T-cell (primary cell): ENCODE data around the gene KRTAP10-12. TPM values are rescaled to one million over a fixed set of nuclear protein-coding genes. Genes with fewer than 3 reads are reported as not detected.

Experiments used
- ATAC-seq, 4 experiments: fragments of 200-7000 bp in 3 of 4; fragments of 150-1000 bp in 1 of 4; cut with Tn5 transposase; replicated peaks in 1 of 4; 1 replicate in 3 of 4; 2 replicates in 1 of 4; pipeline ENCODE4 v1.10.0; 2021; ENCODE audit warnings: moderate library complexity in 3 of 4, mild to moderate bottlenecking in 2 of 4, moderate number of reproducible peaks in 1 of 4
- CTCF ChIA-PET, 2 donors: fragments of 300-600 bp; sonication (Branson Sonifier 250); formaldehyde crosslinking; loops; one replicate each; lab custom pipeline; 2022; ENCODE audit warnings: antibody characterized with exemption in 2 of 2; lab: Charles Lee
- POLR2A ChIA-PET, 2 donors: fragments of 300-600 bp; sonication (Branson Sonifier 250); formaldehyde crosslinking; loops; one replicate each; lab custom pipeline; 2022; ENCODE audit warnings: antibody characterized with exemption in 2 of 2; lab: Charles Lee
- DNase-seq, 35 experiments: peaks; one replicate each; pipeline versions ENCODE4 v3.0.0 to v3.0.0-alpha.2; 2013 to 2023
- H3K27ac ChIP-seq: one replicate; pipeline ENCODE4 v1.5.1; 2013; ENCODE audit warnings: low read length
- H3K27me3 ChIP-seq, 2 experiments: replicated peaks in 1 of 2; 1 replicate in 1 of 2; 2 replicates in 1 of 2; pipeline versions ENCODE4 v1.6.1 to v1.7.0; 2013; ENCODE audit warnings: low read length in 1 of 2, mixed read lengths in 1 of 2; ENCODE audit not compliant: control insufficient read depth in 2 of 2, insufficient read depth in 2 of 2; ENCODE audit errors: extremely low read depth in 1 of 2
- H3K36me3 ChIP-seq, 2 donors: 1 replicate in 1 of 2; 2 replicates in 1 of 2; pipeline versions ENCODE4 v1.6.1 to v1.7.0; 2013; ENCODE audit warnings: low read length in 1 of 2; ENCODE audit not compliant: control insufficient read depth in 2 of 2, insufficient read depth in 1 of 2; ENCODE audit errors: extremely low read depth in 1 of 2
- H3K4me1 ChIP-seq, 2 experiments: 1 replicate in 1 of 2; 2 replicates in 1 of 2; pipeline versions ENCODE4 v1.6.1 to v1.7.0; 2013; ENCODE audit warnings: low read length in 2 of 2, mixed read lengths in 1 of 2; ENCODE audit not compliant: insufficient read depth in 2 of 2, control insufficient read depth in 1 of 2; ENCODE audit errors: extremely low read depth in 1 of 2
- H3K4me3 ChIP-seq, 2 donors: 1 replicate in 1 of 2; 2 replicates in 1 of 2; pipeline versions ENCODE4 v1.5.1 to v1.7.0; 2013; ENCODE audit warnings: mild to moderate bottlenecking in 2 of 2, low read length in 1 of 2, moderate library complexity in 1 of 2; ENCODE audit not compliant: control insufficient read depth in 1 of 2; ENCODE audit errors: extremely low read depth in 1 of 2
- H3K9me3 ChIP-seq: 2 replicates; pipeline ENCODE4 v1.7.0; 2013
- H3K27ac Mint-ChIP-seq, 2 donors: one replicate each; pipeline ENCODE4 v1.8.0; 2020 to 2021; ENCODE audit warnings: mild to moderate bottlenecking in 2 of 2, mixed read lengths in 2 of 2
- H3K27me3 Mint-ChIP-seq, 2 donors: one replicate each; pipeline ENCODE4 v1.8.0; 2021 to 2022; ENCODE audit warnings: mixed read lengths in 2 of 2
- H3K36me3 Mint-ChIP-seq: one replicate; pipeline ENCODE4 v1.8.0; 2021; ENCODE audit warnings: mixed read lengths
- H3K4me1 Mint-ChIP-seq, 3 donors: one replicate each; pipeline ENCODE4 v1.8.0; 2020 to 2022; ENCODE audit warnings: mixed read lengths in 3 of 3, mild to moderate bottlenecking in 1 of 3
- H3K4me3 Mint-ChIP-seq, 3 donors: one replicate each; pipeline ENCODE4 v1.8.0; 2020 to 2022; ENCODE audit warnings: mild to moderate bottlenecking in 3 of 3, mixed read lengths in 3 of 3, moderate library complexity in 3 of 3
- H3K9me3 Mint-ChIP-seq, 3 donors: one replicate each; pipeline ENCODE4 v1.8.0; 2020 to 2022; ENCODE audit warnings: mixed read lengths in 3 of 3
- WGBS: methylation state at CpG from one replicate; pipeline ENCODE4 v1.1.5; 2013; ENCODE audit warnings: missing lambda C conversion rate; ENCODE audit not compliant: insufficient coverage; 5-methylcytosine and 5-hydroxymethylcytosine counted together
- total RNA-seq, 35 experiments: library from RNA in 6 of 35; stranded (reverse) in 6 of 35; fragments of 120-200 nt in 1 of 35; gene quantifications; one replicate each; pipeline versions ENCODE4 v1.2.1 to v1.2.4 and lab custom pipeline; 2013 to 2026

The KRTAP10-12 gene
- total RNA-seq, 5 donors from 2014 or later (not counting 1 experiment from before 2014, with no cell fraction given) = not detected

DNA sequence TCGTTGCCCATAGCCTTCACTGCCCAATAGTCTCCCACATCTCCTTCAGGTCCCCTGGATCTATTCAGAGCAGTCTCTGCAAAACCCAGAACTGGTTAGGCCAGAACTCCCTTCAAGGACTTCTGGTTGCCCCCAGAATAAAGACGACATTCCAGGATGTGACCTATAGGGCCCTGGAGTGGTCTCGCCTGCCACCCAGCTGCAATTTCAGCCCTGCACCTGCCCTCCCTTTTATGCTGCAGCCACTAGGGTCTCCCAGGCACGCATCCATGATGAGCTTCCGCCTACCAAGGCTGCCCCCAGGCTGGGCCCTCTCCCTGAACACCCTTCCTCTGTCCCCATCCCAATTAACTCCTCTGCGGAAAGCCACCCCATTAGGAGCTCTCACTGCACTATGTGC lies 21.6 kb downstream of the KRTAP10-12 start:
- POLR2A ChIA-PET = no interaction called here
- Histone ChIP-seq H3K9me3 (no peaks in the 10 kb centered on the region), H3K27ac (no peak overlapping the region), H3K4me1 (peaks cover 0 to 11% of the 10 kb centered on the region in 2 experiments), H3K4me3 (no peak overlapping the region), H3K27me3 (peaks cover 17 to 47% of the 10 kb centered on the region in 2 experiments), H3K36me3 (no peaks in the 10 kb centered on the region)
- H3K36me3 Mint-ChIP-seq = peaks cover 4% of the 10 kb centered on the region
- peaks cover 0 to 5% (median 3%) of the 10 kb centered on the region in 3 donors for H3K9me3 Mint-ChIP-seq
- peaks cover 38 to 52% of the 10 kb centered on the region in 2 donors for H3K27me3 Mint-ChIP-seq
- H3K27ac Mint-ChIP-seq = no peak overlapping the region
- peaks cover 14 to 17% (median 16%) of the 10 kb centered on the region in 3 donors for H3K4me1 Mint-ChIP-seq
- no peak overlapping the region for H3K4me3 Mint-ChIP-seq
- CTCF ChIA-PET = no interaction called here
- ATAC-seq = no peak
- DNase-seq = peak in 1 of 35 experiments; percentile 11
- WGBS = 42% methylated on average over 3 of the region's 6 CpGs

DNA sequence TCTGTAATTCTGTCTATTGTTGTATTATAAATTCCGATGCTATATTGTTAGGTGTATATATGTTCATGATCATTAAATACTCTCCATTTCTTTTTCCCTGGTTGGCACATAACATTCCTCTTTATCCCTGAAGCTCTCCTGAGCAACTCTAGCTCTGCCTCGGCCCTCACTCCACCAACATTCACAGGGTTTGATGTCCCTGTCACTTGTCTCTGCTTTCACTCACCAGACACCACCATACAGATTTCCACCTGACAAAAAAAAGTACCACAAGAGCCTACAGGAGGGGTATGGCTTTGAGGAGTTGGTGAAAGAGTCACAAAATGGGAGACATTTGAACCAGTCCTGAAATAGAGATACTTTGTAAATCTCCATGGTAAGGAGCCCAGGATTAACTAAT lies 23.2 kb downstream of the KRTAP10-12 start:
- DNase-seq (no peak), ATAC-seq (no peak)
- Histone ChIP-seq H3K4me1 (peaks cover 0 to 17% of the 10 kb centered on the region in 2 experiments), H3K9me3 (no peaks in the 10 kb centered on the region), H3K27ac (no peak overlapping the region), H3K27me3 (peaks cover 7 to 48% of the 10 kb centered on the region in 2 experiments), H3K4me3 (no peak overlapping the region), H3K36me3 (no peaks in the 10 kb centered on the region)
- ChIA-PET CTCF (interaction anchor here in 1 of 2 donors (0.6 kb wide), 1 partner anchor 62 kb away, joined by 3 read pairs; the partner anchor contains the start of gene KRTAP12-3), POLR2A (no interaction called here)
- H3K36me3 Mint-ChIP-seq = peaks cover 4% of the 10 kb centered on the region
- H3K9me3 Mint-ChIP-seq = peaks cover 0 to 5% (median 3%) of the 10 kb centered on the region in 3 donors
- 20% methylated on average over 1 of the region's 2 CpGs for WGBS
- no peak overlapping the region for H3K4me3 Mint-ChIP-seq
- no peak overlapping the region for H3K27ac Mint-ChIP-seq
- peaks cover 24 to 47% of the 10 kb centered on the region in 2 donors for H3K27me3 Mint-ChIP-seq
- H3K4me1 Mint-ChIP-seq = peaks cover 11 to 14% (median 13%) of the 10 kb centered on the region in 3 donors

DNA sequence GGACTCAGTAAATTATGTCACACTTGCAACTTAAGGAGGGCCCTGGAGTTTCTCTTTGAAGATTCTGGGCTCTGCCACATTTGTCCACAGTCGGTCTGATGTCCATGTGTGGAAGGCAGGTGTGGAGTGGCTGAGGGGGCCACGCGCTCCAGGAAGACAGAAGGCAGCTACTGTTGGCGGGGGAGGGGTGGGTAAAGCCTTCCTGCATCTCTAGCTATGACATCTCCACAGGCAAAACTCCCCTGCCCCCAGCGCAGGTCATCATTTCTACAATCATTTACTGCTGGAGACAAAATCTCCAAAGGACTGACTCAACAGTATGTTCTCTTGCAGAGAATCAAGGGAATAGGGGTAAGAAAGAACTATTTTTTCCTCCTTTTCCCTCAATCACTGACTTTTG lies 25.8 kb downstream of the KRTAP10-12 start:
- Histone ChIP-seq H3K4me1 (peaks cover 0 to 17% of the 10 kb centered on the region in 2 experiments), H3K27ac (no peak overlapping the region), H3K36me3 (no peaks in the 10 kb centered on the region), H3K9me3 (no peaks in the 10 kb centered on the region), H3K4me3 (no peak overlapping the region), H3K27me3 (peaks cover 4 to 63% of the 10 kb centered on the region in 2 experiments)
- DNase-seq (no peak), ATAC-seq (no peak)
- peak overlapping the region in 1 of 2 donors; percentile 19 for H3K27ac Mint-ChIP-seq
- H3K4me3 Mint-ChIP-seq = peak overlapping the region; percentile 64 to 80 (median 68)
- H3K9me3 Mint-ChIP-seq = no peaks in the 10 kb centered on the region
- WGBS = no CpG with 5 or more reads among the region's 5 CpGs
- CTCF ChIA-PET = interaction anchor here in 1 of 2 donors (1.3 kb wide), 1 partner anchor 20 kb away, joined by 4 read pairs; no protein-coding TSS in a partner anchor
- POLR2A ChIA-PET = interaction anchor here in 1 of 2 donors (0.5 kb wide), 1 partner anchor 197 kb away, joined by 4 read pairs; no protein-coding TSS in a partner anchor
- H3K4me1 Mint-ChIP-seq = peaks cover 11 to 14% (median 13%) of the 10 kb centered on the region in 3 donors
- no peaks in the 10 kb centered on the region for H3K36me3 Mint-ChIP-seq
- H3K27me3 Mint-ChIP-seq = peaks cover 33 to 59% of the 10 kb centered on the region in 2 donors

DNA sequence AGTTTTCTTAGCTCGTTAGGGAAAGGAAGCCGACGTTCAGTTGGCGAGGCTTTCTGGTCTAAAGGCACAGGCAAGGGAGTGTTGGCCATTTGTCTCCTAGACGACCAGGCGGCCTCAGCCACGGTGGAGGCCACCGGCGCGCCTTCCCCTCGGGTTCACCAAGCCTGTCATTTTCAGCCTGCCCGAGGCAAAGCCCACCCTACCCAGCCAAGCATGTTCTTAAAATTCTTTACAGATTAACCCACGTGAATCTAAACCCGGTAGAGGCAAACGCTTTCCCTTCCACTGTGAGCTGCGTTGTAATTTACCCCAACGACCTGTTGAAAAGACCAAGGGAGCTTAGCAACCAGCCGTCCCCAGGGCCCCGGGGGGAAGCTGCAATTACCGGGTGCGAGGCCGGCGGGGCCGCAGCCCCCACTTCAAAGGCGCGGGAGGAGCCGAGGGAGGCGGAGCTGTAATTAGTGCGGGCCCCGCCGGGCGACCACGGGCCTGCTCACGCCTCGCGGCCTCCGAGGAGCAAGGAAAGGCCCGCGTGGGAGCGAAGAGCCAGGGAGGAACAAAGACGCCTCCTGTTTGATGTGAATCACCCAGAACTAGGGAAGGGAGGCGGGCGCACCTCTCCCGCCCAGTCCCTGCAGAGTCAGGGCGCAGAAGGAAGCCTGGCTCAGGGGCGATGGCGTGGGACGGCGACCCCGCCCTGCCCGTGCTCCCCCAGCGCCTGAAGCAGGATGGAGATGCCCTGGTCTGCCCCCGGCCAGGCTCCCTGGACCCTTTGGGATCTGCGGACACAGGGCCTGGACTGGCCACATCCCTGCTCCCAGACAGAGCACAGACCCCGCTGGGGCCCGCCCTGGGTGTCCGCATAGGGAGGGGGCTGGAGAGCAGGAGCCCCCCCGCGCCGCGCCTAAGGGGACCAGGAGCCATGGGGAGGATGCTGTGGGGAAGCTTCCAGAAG lies 26.5 kb downstream of the KRTAP10-12 start:
- Mint-ChIP-seq H3K9me3 (no peaks in the 10 kb centered on the region), H3K27me3 (peaks cover 30 to 59% of the 10 kb centered on the region in 2 donors), H3K4me3 (peak overlapping the region; percentile 64 to 80 (median 68)), H3K36me3 (no peaks in the 10 kb centered on the region), H3K27ac (no peak overlapping the region), H3K4me1 (peaks cover 11 to 14% (median 13%) of the 10 kb centered on the region in 3 donors)
- Histone ChIP-seq H3K27me3 (peaks cover 2 to 64% of the 10 kb centered on the region in 2 experiments), H3K36me3 (no peaks in the 10 kb centered on the region), H3K4me1 (peaks cover 0 to 17% of the 10 kb centered on the region in 2 experiments), H3K4me3 (peak overlapping the region; percentile 31 to 42), H3K9me3 (no peaks in the 10 kb centered on the region), H3K27ac (no peak overlapping the region)
- POLR2A ChIA-PET = no interaction called here
- ATAC-seq (peak; percentile 23 to 70 (median 66)), DNase-seq (peak in 11 of 35 experiments; percentile 9 to 44 (median 19))
- CTCF ChIA-PET = interaction anchor here in 1 of 2 donors (1.3 kb wide), 1 partner anchor 19 kb away, joined by 4 read pairs; no protein-coding TSS in a partner anchor
- WGBS = 14% methylated on average over 59 of the region's 61 CpGs

DNA sequence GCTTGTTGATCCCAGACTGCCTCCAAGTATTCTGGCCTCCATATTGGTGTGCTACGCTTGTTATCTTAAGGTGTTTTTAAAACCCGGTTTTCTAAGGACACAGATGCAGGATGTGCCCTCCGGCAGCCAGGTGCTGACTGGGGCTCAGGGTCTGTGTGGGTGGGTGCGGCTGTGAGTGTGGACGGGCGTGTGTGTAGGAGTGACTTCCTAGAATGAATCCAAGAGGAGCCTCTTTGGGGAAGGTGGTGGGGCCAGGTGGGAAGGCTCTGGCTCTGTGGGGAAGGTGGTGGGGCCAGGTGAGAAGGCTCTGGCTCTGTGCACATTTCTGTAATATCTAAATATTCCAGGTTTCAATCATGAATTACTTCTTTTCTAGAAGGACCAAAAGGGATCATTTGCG lies 27.2 kb downstream of the KRTAP10-12 start:
- ATAC-seq = no peak
- CTCF ChIA-PET = no interaction called here
- Histone ChIP-seq H3K4me1 (peaks cover 0 to 17% of the 10 kb centered on the region in 2 experiments), H3K27me3 (peaks cover 2 to 61% of the 10 kb centered on the region in 2 experiments), H3K36me3 (no peaks in the 10 kb centered on the region), H3K9me3 (no peaks in the 10 kb centered on the region), H3K4me3 (no peak overlapping the region), H3K27ac (no peak overlapping the region)
- POLR2A ChIA-PET = no interaction called here
- Mint-ChIP-seq H3K36me3 (no peaks in the 10 kb centered on the region), H3K27me3 (peaks cover 26 to 55% of the 10 kb centered on the region in 2 donors), H3K4me3 (peak overlapping the region in 1 of 3 donors; percentile 40), H3K4me1 (peaks cover 11 to 14% (median 13%) of the 10 kb centered on the region in 3 donors), H3K9me3 (no peaks in the 10 kb centered on the region), H3K27ac (no peak overlapping the region)
- no peak for DNase-seq
- 77% methylated on average over 6 of the region's 7 CpGs for WGBS

DNA sequence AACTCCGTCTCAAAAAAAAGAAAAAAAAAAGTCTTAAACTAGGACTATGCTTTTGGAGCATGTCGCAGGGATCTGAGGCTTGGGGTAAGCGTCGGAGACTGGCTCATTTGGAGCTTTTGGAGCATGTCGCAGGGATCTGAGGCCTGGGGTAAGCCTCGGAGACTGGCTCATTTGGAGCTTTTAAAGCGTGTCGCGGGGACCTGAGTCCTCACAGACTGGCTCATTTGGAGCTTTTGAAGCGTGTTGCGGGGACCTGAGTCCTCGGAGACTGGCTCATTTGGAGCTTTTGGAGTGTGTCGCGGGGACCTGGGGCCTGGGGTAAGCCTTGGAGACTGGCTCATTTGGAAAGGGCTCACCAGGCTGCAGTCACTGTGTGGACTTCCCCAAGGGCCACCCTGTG lies 28.0 kb downstream of the KRTAP10-12 start:
- CTCF ChIA-PET = no interaction called here
- Mint-ChIP-seq H3K27ac (peak overlapping the region in 1 of 2 donors; percentile 39), H3K27me3 (peaks cover 23 to 57% of the 10 kb centered on the region in 2 donors)

More for the DNA sequence above, 28.0 kb downstream of the KRTAP10-12 start:
- DNase-seq (no peak), ATAC-seq (no peak)
- POLR2A ChIA-PET = no interaction called here
- peaks cover 2 to 61% of the 10 kb centered on the region in 2 experiments for H3K27me3 ChIP-seq
- WGBS = 91% methylated on average over 12 of the region's 14 CpGs
- H3K4me1 Mint-ChIP-seq = peaks cover 11 to 14% (median 13%) of the 10 kb centered on the region in 3 donors
- H3K9me3 Mint-ChIP-seq = no peaks in the 10 kb centered on the region
- no peak overlapping the region for H3K4me3 ChIP-seq
- H3K36me3 ChIP-seq = no peaks in the 10 kb centered on the region
- H3K4me3 Mint-ChIP-seq = no peak overlapping the region
- no peaks in the 10 kb centered on the region for H3K36me3 Mint-ChIP-seq
- peaks cover 0 to 17% of the 10 kb centered on the region in 2 experiments for H3K4me1 ChIP-seq
- H3K9me3 ChIP-seq = no peaks in the 10 kb centered on the region
- H3K27ac ChIP-seq = no peak overlapping the region
